Fibroblast of skin of left biceps (primary cell): ENCODE measurements around the gene ZNF614.
A peak's percentile ranks its signal among the peaks of the same experiment; 100 is the strongest.
"Not testable (repeated sequence)": the region's sequence is repeated elsewhere in the genome, so short reads cannot be mapped to it uniquely, and the experiment has no call there.

Experiments used
- DNase-seq, 2 experiments: peaks; one replicate each; pipeline ENCODE4 v3.0.0-alpha.2; 2013; ENCODE audit warnings: low read depth in 2 of 2

The ZNF614 gene

DNA sequence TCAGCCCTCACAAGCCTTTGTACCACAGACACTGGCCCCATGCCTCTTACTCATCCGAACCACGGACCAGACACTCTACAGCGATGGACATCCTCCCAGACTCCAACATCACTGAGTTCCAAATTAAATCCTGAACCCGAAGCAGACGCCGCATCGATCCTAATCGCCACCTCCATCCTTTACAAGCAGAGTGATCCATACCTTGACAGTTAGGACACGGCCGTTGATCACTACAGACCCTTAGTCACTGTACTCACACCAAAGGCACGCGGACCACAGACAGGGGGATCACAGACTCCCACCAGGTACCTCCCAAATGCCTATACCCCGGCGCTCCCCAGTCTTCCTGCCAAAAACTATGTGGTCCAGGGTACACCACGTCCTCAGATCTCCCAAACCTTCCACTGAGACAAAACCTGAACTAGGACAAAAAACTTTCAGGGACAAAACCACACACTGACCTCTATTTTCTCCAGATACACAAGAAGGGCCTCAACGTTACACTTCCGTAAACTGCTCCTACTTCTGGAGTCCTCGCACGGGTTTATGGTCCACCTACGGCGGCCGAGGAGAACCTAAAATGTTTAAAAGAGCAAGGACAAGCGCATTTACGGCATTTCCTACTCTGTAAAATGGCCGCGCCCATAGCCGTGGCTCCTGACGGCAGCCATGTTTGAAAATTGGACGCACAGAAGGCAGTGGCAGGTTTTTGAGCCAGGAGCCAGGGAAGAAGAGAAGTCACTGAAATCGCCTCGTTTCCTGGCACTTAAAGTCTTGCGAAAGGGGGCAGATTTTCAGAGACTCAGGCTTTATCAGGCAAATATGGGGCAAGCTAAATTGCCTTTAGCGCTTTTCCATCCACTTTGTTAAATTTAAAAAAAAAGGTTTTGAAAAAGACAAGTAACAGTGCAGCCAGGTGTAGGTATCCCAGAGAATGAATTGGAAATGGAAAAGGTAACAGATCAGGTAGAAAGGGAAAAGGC, 41.6 kb downstream of the ZNF614 start, which contains the start of gene ZNF350:
ZNF350 (minus strand) TSS at position 532 of the 983 bp plus-strand sequence. CDS start 12,480 bp downstream, outside the sequence.
- peak; percentile 87 to 89 for DNase-seq

- DNase-seq: no peak
Observed at GRCh38 chr19:51983361-51983760, 44.8 kb downstream of the ZNF614 start.

- not testable (repeated sequence) for DNase-seq
Observed at GRCh38 chr19:51980926-51981325, 47.3 kb downstream of the ZNF614 start.

- no peak for DNase-seq
Observed at GRCh38 chr19:51980116-51980736, 48.0 kb downstream of the ZNF614 start.

DNA sequence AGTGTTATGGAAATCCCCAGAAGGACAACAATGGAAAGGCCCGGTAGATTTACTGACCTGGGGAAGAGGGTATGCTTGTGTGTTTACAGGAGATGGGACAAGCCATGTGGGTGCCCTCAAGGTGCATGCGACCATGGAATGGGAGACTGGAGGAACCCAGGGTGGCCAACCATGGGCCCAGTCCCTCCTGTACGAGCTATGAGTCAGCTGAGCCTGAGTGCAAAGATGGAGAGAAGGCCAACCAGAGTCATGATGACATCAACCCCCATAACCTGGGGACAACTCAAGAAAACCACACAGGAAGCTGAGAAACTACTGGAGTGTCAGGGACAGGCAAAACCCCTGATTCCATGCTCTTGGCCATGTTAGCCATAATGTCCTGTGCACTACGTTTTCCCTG, 49.3 kb downstream of the ZNF614 start:
- DNase-seq: no peak

DNA sequence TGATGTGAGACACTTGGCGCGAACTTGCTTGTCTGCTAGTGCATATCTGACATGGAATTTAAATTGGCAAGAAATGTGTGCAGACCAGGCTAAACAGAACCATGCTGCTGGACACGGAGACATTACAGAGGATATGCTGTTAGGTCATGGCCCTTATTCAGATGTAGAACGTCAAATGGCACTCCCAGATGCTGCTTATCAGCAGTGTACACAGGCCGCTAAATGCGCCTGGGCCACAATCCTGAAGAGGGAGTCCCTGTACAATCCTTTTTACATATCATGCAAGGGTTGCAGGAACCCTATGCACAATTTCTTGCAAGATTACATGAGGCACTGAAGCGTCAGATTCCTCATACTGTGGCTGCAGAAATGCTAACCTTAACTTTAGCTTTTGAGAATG, 50.8 kb downstream of the ZNF614 start:
- DNase-seq: no peak

DNA sequence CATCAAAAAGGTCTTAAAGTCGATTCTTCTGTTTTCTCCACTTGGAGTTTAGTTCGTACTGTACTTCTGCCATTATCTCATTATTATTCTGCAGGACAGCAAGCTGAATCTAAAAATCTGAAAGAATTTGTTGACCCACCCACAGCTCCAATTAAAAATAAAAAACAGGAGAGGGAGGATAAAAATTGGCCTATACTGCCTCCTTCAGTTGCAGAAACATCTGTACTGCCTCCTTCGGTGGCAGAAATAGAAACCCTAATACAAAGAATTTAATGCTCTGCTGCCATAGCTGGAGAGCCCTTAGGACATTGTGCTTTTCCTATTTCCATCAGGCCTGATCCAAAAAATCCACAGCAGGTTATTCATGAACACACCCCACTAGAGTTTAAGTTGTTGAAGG, 51.3 kb downstream of the ZNF614 start:
- DNase-seq: no peak

DNA sequence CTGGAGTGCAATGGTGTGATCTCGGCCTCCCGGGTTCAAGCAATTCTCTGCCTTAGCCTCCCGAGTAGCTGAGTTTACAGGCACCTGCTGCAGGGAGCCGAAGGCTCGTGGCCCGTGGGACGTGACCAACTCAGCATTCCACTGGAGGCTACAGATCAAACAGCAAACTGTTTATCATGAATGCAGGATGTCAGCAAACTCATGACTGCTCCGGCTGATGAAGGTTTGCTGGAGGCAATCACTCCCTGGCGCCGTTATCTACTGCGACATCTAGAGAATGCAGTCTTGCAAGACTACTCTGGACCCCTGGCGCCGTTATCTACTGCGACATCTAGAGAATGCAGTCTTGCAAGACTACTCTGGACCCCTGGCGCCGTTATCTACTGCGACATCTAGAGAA, 52.4 kb downstream of the ZNF614 start:
- DNase-seq: not testable (repeated sequence)

DNA sequence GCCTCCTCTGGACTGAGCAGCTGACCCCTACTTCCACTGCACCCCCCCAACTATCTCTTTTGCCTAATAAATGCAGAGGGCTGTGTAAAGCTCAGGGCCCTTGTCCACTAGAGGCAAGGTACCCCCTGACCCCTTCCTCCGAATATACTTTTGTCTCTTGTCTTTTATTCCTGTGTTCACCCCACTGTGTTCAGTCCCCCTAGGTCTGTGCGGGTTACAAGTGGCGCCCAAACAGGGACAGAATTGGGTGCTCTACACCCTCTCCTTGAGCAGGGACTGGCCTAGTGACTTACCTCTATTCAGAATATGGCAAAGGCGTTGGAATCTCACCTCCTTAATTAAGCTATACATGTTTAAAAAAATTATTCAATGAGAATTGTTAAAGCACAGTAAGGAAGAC, 56.6 kb downstream of the ZNF614 start:
- peak in 1 of 2 experiments; percentile 0 for DNase-seq

DNA sequence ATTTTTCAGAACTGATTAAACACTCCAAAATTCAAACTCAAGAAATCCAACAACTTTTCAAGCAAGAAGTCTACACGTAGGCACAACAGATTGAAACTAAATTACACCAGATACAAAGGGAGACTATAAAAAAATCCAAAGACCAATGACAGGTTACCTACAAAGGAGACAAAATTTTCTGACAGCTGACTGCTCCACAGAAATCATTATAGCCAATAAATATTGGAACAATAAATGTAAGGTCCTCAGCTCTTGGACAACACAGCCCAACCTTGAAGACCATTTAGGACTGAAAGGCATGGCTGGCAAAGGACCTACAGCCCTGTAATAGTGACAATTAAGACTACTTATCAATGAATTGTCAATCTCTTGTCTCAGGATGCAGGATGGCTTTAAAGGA, 57.5 kb downstream of the ZNF614 start:
- DNase-seq: no peak

DNA sequence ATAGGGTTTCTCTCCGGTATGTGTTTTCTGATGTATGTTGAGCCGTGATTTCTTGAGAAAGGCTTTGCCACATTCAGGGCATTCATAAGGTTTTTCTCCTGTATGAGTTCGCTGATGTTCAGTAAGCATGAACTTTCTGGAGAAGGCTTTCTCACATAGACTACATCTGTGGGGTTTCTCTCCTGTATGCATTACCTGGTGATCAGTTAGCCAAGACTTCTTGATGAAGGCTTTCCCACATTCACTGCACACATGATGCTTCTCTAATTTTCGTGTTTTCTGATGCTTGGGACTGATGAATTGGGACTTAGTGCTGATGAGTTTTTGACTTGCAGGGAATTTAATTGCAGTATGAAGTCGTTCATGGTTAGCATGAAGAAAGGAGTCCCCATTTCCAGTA, 62.6 kb downstream of the ZNF614 start:
- no peak for DNase-seq
